Adrenal gland (tissue), 5 donors: ENCODE results near the gene PTPA.

Source experiments
- CTCF ChIP-seq, 6 experiments: fragments of 450-650 bp in 4 of 6; fragments of 200-600 bp in 2 of 6; sonication (generic) in 1 of 6; IDR thresholded peaks; 1 replicate in 5 of 6; 2 replicates in 1 of 6; pipeline versions ENCODE4 v1.5.1 to v1.8.0; 2016 to 2021; ENCODE audit warnings: antibody characterized with exemption in 6 of 6, mild to moderate bottlenecking in 2 of 6, moderate library complexity in 1 of 6
- POLR2A ChIP-seq, 2 donors: fragments of 450-650 bp; IDR thresholded peaks; one replicate each; pipeline ENCODE4 v1.6.1; 2017; ENCODE audit warnings: antibody characterized with exemption in 2 of 2, mild to moderate bottlenecking in 2 of 2, moderate library complexity in 1 of 2
- donor health status: DM: no; HTN: no; CAD: no.

- TF ChIP-seq CTCF (IDR thresholded peaks at IDR 0.05) (no peak), POLR2A (IDR thresholded peaks at IDR 0.05) (no peak)
Observed at GRCh38 chr9:129160712-129161533, 49.7 kb downstream of the PTPA start.
